NCI-H2196 treated with DMSO at 0.1 percent for 48 hours (cell line): ENCODE measurements around the gene LRRC32.
"Not testable (repeated sequence)": the region's sequence is repeated elsewhere in the genome, so short reads cannot be mapped to it uniquely, and the experiment has no call there.

ENCODE experiments used
- DNase-seq: peaks from one replicate; lab custom pipeline; 2025; ENCODE audit not compliant: unreplicated experiment; lab: John Stamatoyannopoulos, UW

LRRC32 gene

GRCh38 chr11:76653012-76653673, 17.4 kb downstream of the LRRC32 start:
- no peak for DNase-seq

DNA sequence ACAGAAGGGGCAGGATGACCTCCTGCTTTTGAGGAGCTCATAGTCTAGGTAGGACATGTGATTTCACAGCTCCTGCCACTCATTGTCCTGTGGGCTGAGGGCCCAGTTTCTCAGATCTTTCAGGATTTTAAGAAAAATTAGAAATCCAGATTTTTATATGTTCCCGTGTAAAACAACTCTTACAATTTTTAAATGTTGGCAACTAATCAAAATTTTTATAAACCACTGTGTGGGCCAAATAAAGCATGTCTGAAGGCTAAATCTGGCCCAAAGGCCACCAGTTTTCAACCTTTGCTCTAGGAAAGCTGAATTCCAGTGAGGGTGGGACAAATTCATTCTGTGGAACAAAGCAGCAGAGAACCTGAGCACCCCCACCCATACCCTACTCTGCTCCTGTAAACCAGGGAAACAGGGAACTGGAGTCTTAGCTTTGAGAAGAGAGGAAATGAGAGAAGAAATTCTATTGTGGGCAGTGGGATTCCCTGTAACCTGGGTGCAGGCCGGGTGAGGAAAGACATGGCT, 20.6 kb downstream of the LRRC32 start:
- no peak for DNase-seq

DNA sequence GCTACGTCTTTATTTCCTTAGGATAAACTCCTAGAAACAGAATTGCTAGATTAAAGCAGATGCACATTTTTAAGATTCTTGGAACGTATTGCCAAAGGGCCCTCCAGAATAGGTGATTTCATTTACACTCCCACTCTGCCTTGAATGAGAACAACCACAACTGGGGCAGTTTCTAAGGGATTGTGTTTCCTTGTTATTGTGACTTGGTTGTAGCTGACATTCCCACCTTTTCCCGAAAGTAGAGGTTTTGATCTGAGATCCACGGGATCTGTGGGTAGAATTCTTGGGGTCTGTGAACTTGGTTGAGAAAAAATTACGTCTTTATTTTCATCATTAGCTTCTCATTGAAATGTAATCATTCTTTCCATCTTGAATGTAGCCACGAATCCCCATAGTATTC, 21.5 kb downstream of the LRRC32 start:
- no peak for DNase-seq

- no peak for DNase-seq
These were observed 22.5 kb downstream of the LRRC32 start for GRCh38 chr11:76648061-76648460.

DNA sequence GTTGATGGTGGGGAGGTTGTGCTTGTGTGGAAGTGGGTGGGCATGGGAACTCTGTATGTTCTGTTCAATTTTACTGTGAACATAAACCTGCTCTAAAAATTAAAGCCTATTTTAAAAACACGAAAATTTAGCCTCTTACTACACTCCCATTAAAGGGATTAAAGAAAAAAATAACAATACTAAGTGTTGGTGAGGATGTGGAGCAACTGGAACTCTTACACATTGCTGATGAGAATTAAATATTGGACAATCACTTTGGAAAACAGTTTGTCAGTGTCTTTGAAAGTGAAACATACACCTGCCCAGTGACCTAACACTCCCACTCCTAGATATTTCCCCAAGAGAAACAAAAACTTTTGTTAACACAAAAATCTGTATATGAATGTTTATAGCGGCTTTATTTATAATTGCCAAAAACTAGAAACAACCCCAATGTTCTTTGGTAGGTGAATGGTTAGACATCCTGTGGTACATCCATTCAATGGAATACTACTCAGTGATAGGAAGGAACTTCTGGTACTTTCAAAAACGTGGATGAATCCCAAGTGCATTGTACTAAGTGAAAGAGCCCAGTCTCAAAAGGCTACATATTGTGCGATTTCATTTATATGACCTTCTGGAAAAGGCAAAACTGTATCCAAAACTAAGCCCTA, 23.5 kb downstream of the LRRC32 start:
- DNase-seq = no peak

DNA sequence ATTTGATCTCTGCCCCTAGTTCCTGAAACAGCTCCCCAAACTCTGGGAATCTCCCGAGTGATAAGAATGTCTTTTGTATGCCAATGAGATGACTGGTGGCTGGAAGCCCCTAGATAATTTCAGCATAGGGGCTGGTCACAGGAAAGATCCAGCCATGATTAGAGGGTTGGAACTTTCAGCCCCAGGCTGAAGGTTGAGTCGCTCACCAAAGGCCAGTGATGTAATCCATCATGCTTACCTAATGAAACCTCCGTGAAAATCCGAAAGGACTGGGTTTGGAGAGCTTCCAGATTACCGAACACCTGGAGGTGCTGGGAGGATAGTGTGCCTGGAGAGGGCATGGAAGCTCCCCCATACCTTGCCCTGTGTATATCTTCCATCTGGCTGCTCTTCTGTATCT, 26.0 kb downstream of the LRRC32 start:
- no peak for DNase-seq

- DNase-seq = not testable (repeated sequence)
These were observed 26.8 kb downstream of the LRRC32 start for GRCh38 chr11:76643711-76644110.

DNA sequence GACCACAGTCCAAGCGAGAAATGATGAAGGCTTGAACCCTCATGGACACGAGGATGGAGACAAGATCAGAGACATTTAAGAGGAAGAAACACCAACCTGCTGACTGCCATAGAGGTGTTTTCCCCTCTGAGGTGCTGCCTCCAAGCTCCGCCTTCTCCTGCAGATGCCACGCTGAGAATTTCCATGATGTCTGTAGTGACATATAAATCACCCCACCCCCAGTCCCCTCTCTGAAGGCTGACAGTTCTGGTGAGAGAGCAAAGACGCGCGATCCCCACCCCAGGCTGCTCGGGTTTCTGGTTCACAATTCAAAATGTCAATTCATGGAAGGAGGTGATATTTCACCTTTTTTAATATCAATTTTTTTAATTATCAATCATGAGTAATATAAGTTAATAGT, 28.2 kb downstream of the LRRC32 start:
- DNase-seq = no peak

GRCh38 chr11:76641905-76642304, 28.6 kb downstream of the LRRC32 start:
- no peak for DNase-seq

- no peak for DNase-seq
These were observed 30.0 kb downstream of the LRRC32 start for GRCh38 chr11:76640501-76640900.

DNA sequence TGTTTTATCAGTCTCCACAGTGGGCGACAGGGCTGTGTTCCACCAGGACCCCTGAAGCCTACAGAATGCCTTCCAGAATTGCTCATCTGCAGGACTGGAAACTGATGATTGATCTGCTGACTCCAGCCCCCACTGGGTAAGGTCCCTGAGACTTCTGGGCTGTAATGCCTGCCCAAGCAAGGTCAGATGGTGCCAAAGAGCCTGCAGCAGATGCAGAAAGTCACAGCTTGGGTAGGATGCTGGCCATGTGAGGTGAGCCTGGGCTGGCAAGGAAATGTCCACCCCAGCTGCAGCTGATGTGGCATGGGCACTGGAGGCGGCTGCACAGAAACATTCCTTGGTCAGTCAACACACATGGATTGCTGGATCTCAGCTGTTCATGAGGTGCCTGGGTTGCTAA, 30.9 kb downstream of the LRRC32 start:
- DNase-seq = no peak

DNA sequence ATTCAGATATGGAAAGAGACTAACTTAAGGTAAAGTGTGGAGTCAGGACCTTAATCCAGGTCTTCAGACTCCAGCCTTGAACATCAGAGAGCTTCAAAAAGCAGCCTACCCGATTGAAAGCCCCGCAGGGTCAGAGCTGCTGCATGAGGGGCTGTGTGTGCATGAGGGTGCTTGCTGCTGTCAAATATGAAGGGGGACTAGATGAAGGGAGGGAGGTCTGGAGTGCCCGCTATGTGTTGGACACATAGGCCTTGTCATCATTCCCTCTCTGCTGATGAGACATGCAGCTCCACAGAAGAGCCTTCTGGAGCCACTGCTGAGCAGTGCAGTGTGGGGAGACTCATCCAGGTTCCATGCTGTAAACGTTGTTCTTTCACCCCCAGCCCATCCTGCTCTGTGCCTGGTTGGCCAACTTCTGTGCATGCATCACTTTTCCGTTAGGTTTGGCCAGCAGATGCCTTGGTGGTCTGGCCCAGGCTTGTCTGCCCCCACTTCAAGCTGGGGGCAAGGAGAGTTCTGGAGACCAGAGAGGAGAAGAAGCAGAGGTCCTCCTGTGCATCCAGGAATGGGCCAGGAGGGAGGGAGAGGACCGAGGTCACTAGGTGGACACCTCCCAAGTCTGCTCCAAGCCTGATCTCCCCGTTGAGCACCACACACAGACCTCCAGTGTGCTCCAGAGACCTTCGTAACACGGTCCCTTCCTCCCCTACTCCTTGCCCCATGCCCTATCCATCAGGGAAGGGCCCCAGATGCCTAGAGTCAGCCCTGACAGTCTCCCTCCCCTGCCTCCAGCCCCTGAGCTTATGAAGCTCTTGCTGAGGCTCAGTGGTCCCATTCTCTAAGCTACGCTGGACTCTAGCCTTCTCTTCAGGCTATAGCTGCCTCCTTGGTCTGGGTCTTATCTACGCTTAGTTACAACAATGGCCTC, 32.0 kb downstream of the LRRC32 start:
- DNase-seq = no peak

DNA sequence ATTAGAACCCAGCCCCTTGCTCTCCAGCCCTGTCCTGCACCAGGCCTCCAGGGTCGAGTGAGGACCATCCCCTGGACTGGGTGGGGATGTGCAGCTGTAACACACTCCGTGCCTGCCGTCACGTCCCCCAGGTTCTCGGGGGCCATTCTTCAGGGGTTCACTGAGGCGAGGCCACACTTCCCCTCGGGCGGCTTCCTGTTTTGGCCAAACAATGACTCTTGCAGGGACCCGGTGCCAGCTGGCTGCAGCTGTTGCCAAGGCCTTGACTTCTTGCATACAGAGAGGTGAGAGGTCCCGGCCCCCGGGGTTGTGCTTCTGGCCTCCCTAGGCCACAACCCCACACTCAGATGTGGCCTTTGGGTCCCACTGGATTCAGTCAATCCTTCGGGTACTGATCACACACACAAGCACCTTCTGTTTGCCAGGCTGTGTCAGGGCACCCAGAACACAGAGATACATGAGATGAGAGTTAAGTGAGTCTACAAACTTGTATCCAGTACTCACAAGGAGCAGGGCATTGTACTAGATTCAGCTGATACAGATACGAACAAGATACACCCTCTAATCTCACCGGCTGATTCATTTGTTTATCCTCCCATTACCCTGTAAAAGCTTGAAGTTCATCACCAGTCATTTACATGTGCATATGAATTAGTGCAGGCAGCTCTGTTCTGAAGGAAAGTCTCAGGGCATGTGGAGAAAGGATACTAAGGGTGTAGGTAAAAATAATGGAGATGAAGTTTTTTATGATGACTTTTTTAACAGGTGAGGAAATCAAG, 32.9 kb downstream of the LRRC32 start:
- no peak for DNase-seq

DNA sequence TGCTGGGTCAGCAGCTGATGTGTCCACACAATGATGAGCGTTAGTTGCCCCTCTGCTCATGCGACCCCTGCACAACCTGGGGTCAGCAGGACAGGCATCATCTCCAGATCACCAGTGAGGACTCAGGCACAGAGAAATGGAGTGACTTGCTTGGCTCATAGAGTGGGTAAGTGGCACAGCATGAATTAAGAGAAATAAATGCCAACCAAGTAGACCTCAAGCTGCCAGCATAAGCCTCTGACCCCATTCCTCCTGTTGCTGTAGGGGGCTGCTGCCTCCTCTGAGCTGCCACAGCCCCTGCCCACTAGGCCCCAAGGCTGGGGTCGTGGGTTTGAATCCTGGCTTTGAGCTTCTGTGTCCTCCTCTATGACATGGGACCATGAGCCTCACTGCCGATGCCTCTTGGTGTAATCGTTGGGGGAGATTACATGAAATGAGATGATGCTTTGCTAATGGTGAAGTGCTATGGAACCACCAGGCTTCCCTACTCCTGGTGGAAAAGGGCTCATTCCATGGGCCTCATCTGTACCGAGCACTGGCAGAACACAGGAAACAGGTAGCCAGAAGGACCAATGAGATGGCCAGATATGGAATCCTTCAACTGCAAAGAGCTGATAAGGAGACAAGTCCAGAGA, 33.6 kb downstream of the LRRC32 start:
- no peak for DNase-seq

DNA sequence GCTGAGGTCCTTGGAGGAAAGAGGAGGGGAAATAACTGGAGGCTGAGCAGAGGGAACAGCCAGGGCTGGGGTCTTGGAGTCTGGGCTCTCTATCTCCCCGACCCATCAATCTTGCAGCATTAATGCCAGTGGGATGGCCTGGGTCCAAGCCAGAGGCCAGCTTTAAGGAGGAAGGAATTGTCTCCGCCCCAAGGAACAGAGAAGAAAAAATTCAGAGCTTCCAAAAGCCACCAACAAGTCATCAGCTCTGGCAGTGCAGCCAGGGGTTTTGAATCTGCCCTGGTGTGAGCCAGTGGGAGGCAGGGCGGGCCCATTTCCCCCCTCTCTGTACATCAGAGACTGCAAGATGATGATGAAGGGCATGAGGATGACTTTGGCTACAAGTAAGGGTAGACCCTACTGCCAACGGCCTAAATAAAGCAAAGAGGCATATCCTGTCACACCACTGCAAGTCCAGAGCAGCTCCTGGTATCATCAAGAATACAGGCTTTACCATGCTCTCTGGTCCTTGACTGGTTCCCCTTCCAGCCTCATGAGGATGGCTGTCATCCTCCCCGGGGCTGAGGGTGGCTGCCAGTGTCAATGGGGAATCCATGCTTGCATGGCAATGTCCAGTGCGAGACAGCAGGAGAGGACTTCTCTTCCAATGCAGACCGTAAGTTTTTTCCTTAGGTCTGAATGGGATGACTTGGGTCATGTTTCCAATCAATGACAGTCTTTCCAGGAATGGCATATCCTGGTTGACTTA, 34.4 kb downstream of the LRRC32 start:
- no peak for DNase-seq

DNA sequence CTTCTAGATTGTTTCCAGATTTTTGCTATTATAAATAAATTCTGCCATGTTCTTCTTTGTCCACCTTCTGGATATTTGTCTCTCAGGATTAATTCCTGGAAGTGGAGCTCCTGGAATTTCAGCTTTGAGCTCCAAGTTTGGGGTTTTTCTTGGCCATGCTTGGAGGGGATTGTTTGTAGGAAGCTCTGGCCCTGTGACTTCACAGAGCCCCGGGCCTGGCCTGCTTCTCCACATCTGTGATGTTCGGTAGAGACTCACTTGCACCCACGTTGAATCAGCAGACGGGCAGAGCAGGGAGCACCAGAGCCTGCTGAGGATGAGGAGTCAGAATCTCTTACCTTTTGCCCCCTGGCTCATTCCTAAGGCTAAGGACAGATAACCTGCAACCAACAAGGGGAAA, 35.7 kb downstream of the LRRC32 start:
- no peak for DNase-seq

- DNase-seq = no peak
These were observed 38.1 kb downstream of the LRRC32 start for GRCh38 chr11:76632492-76632891.

DNA sequence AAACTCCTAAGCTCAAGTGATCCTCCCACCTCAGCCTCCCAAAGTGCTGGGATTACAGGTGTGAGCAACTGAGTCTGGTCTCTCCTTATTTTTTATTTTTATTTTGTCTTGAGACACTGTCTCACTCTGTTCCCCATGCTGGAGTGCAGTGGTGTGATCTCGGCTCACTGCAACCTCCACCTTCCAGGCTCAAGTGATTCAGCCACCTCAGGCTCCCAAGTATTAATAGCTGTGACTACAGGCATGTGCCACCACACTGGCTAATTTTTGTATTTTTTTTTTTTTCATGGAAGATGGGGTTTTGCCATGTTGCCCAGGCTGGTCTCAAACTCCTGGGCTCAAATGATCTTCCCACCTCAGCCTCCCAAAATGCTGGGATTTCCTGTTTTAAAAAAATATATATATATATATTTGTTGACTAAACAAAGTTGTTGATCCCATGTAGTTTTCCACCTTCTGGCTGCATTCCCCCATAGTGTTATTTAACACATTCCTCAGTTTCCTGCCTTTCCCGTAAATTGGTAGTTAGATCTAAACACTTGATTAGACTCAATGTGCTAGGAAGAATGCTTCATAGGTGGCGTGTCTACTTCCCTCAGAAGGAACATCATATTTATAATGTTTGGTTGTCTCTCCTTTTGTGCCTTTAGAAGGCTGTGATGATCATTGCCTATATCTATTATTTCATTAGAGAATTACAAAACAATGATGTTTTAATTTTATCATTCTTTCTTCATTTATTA, 38.8 kb downstream of the LRRC32 start:
- no peak for DNase-seq
